Measurements from ENCODE around the gene CAPN5.

DNA sequence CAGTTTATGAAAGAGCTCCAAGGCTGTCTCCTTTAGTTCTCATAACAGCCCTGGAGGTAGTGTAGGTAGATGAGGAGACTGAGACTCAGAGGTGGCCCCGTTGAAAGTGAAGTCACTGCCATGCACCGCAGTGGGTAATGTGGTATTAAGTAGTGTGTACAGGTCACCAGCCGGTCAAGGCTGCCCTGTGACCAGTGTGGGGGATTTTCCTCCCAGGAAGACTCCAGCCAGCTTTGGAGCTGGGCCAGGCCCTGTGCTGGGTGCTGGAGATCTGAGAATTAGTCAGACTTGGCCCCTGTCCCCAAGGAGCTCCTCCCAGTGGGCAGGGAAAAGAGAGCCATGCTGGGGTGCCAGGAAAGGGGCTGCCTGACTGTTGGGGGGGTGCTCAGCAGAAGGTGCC, 41.2 kb downstream of the CAPN5 start:
- TF ChIP-seq, protein P1, sequence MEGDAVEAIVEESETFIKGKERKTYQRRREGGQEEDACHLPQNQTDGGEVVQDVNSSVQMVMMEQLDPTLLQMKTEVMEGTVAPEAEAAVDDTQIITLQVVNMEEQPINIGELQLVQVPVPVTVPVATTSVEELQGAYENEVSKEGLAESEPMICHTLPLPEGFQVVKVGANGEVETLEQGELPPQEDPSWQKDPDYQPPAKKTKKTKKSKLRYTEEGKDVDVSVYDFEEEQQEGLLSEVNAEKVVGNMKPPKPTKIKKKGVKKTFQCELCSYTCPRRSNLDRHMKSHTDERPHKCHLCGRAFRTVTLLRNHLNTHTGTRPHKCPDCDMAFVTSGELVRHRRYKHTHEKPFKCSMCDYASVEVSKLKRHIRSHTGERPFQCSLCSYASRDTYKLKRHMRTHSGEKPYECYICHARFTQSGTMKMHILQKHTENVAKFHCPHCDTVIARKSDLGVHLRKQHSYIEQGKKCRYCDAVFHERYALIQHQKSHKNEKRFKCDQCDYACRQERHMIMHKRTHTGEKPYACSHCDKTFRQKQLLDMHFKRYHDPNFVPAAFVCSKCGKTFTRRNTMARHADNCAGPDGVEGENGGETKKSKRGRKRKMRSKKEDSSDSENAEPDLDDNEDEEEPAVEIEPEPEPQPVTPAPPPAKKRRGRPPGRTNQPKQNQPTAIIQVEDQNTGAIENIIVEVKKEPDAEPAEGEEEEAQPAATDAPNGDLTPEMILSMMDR (IDR thresholded peaks at IDR 0.05; ENCODE audit: insufficient read depth, low read length) = no peak
- TF ChIP-seq POLR2AphosphoS5 (IDR thresholded peaks at IDR 0.05; ENCODE audit: low read depth) (no peak), GABPA (IDR thresholded peaks at IDR 0.05; ENCODE audit: low read depth) (no peak)
- TF ChIP-seq, protein P2, sequence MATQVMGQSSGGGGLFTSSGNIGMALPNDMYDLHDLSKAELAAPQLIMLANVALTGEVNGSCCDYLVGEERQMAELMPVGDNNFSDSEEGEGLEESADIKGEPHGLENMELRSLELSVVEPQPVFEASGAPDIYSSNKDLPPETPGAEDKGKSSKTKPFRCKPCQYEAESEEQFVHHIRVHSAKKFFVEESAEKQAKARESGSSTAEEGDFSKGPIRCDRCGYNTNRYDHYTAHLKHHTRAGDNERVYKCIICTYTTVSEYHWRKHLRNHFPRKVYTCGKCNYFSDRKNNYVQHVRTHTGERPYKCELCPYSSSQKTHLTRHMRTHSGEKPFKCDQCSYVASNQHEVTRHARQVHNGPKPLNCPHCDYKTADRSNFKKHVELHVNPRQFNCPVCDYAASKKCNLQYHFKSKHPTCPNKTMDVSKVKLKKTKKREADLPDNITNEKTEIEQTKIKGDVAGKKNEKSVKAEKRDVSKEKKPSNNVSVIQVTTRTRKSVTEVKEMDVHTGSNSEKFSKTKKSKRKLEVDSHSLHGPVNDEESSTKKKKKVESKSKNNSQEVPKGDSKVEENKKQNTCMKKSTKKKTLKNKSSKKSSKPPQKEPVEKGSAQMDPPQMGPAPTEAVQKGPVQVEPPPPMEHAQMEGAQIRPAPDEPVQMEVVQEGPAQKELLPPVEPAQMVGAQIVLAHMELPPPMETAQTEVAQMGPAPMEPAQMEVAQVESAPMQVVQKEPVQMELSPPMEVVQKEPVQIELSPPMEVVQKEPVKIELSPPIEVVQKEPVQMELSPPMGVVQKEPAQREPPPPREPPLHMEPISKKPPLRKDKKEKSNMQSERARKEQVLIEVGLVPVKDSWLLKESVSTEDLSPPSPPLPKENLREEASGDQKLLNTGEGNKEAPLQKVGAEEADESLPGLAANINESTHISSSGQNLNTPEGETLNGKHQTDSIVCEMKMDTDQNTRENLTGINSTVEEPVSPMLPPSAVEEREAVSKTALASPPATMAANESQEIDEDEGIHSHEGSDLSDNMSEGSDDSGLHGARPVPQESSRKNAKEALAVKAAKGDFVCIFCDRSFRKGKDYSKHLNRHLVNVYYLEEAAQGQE (IDR thresholded peaks at IDR 0.05; ENCODE audit: insufficient replicate concordance, low read depth) = no peak

All from HL-60 (cell line).